Measurements from ENCODE around the gene DHX35.

The DHX35 gene

GRCh38 chr20:39029364-39029763, 67.2 kb downstream of the DHX35 start:
- DNase-seq, result no peak

GRCh38 chr20:39032997-39033396, 70.9 kb downstream of the DHX35 start:
- DNase-seq, result no peak

GRCh38 chr20:39036011-39036410, 73.9 kb downstream of the DHX35 start:
- no peak for DNase-seq

GRCh38 chr20:39036851-39037250, 74.7 kb downstream of the DHX35 start:
- no peak for DNase-seq

- no peak for DNase-seq
Observed at GRCh38 chr20:39038047-39038446, 75.9 kb downstream of the DHX35 start.

- no peak for DNase-seq
Observed at GRCh38 chr20:39038495-39038894, 76.4 kb downstream of the DHX35 start.

GRCh38 chr20:39039261-39039660, 77.1 kb downstream of the DHX35 start:
- DNase-seq, result no peak

- DNase-seq, result no peak
Observed at GRCh38 chr20:39040116-39040515, 78.0 kb downstream of the DHX35 start.

- DNase-seq, result no peak
Observed at GRCh38 chr20:39041067-39041466, 78.9 kb downstream of the DHX35 start.

- DNase-seq, result no peak
Observed at GRCh38 chr20:39042279-39043150, 80.4 kb downstream of the DHX35 start.

- no peak for DNase-seq
Observed at GRCh38 chr20:39044501-39044900, 82.4 kb downstream of the DHX35 start.

- DNase-seq, result no peak
Observed at GRCh38 chr20:39045676-39046075, 83.5 kb downstream of the DHX35 start.

- no peak for DNase-seq
Observed at GRCh38 chr20:39047417-39047985, 85.4 kb downstream of the DHX35 start.

GRCh38 chr20:39048000-39048696, 86.0 kb downstream of the DHX35 start:
- peak; percentile 86 to 91 (median 88) for DNase-seq

GRCh38 chr20:39049148-39049547, 87.0 kb downstream of the DHX35 start:
- DNase-seq, result no peak

- DNase-seq, result peak; percentile 79 to 91 (median 88)
Observed at GRCh38 chr20:39049684-39050554, 87.8 kb downstream of the DHX35 start.

GRCh38 chr20:39050555-39050902, 88.4 kb downstream of the DHX35 start:
- DNase-seq, result no peak

GRCh38 chr20:39052676-39053075, 90.5 kb downstream of the DHX35 start:
- no peak for DNase-seq

GRCh38 chr20:39057143-39057542, 95.0 kb downstream of the DHX35 start:
- no peak for DNase-seq

GRCh38 chr20:39057911-39058310, 95.8 kb downstream of the DHX35 start:
- no peak for DNase-seq

GRCh38 chr20:39059036-39059435, 96.9 kb downstream of the DHX35 start:
- no peak for DNase-seq

GRCh38 chr20:39066471-39067242, 104.5 kb downstream of the DHX35 start:
- no peak for DNase-seq

Data from suppressor macrophage (primary cell).